ENCODE results near the gene DUSP18.
"Not testable (repeated sequence)": the region's sequence is repeated elsewhere in the genome, so short reads cannot be mapped to it uniquely, and the experiment has no call there.

DUSP18 gene

GRCh38 chr22:30667494-30668385 lies at the start of gene DUSP18:
Gene DUSP18, minus strand, starts transcription at chr22:30667875. Its CDS starts 3,872 bp downstream, at chr22:30664003.
- DNase-seq (ENCODE audit: low spot score): peak; percentile 99

- DNase-seq (ENCODE audit: low spot score): no peak
These were observed 46.4 kb upstream of the DUSP18 start for GRCh38 chr22:30714062-30714461.

- no peak for DNase-seq (ENCODE audit: low spot score)
These were observed 44.4 kb upstream of the DUSP18 start for GRCh38 chr22:30712094-30712493.

GRCh38 chr22:30709980-30710379 lies 42.3 kb upstream of the DUSP18 start:
- not testable (repeated sequence) for DNase-seq (ENCODE audit: low spot score)

GRCh38 chr22:30705710-30706651 lies 38.3 kb upstream of the DUSP18 start:
- no peak for DNase-seq (ENCODE audit: low spot score)

GRCh38 chr22:30704978-30705377 lies 37.3 kb upstream of the DUSP18 start:
- no peak for DNase-seq (ENCODE audit: low spot score)

- no peak for DNase-seq (ENCODE audit: low spot score)
These were observed 35.2 kb upstream of the DUSP18 start for GRCh38 chr22:30702856-30703255.

GRCh38 chr22:30701872-30702271 lies 34.2 kb upstream of the DUSP18 start:
- DNase-seq (ENCODE audit: low spot score): no peak

GRCh38 chr22:30697975-30698374 lies 30.3 kb upstream of the DUSP18 start:
- no peak for DNase-seq (ENCODE audit: low spot score)

GRCh38 chr22:30695871-30696655 lies 28.4 kb upstream of the DUSP18 start:
- no peak for DNase-seq (ENCODE audit: low spot score)

- no peak for DNase-seq (ENCODE audit: low spot score)
These were observed 27.7 kb upstream of the DUSP18 start for GRCh38 chr22:30695351-30695851.

- DNase-seq (ENCODE audit: low spot score): peak; percentile 73
These were observed 27.1 kb upstream of the DUSP18 start, which contains the start of gene OSBP2 for GRCh38 chr22:30694640-30695350. Gene OSBP2, plus strand, starts transcription at chr22:30694874. Its CDS starts 36 bp downstream, at chr22:30694910.

- DNase-seq (ENCODE audit: low spot score): peak; percentile 70
These were observed 26.5 kb upstream of the DUSP18 start for GRCh38 chr22:30694171-30694639.

- DNase-seq (ENCODE audit: low spot score): no peak
These were observed 23.5 kb upstream of the DUSP18 start for GRCh38 chr22:30691204-30691603.

- no peak for DNase-seq (ENCODE audit: low spot score)
These were observed 21.9 kb upstream of the DUSP18 start for GRCh38 chr22:30689622-30690021.

- no peak for DNase-seq (ENCODE audit: low spot score)
These were observed 19.7 kb upstream of the DUSP18 start for GRCh38 chr22:30687358-30687757.

- DNase-seq (ENCODE audit: low spot score): no peak
These were observed 17.5 kb upstream of the DUSP18 start for GRCh38 chr22:30685178-30685577.

GRCh38 chr22:30681831-30682230 lies 14.2 kb upstream of the DUSP18 start:
- no peak for DNase-seq (ENCODE audit: low spot score)

- no peak for DNase-seq (ENCODE audit: low spot score)
These were observed 13.5 kb upstream of the DUSP18 start for GRCh38 chr22:30680991-30681770.
